ENCODE measurements around the gene CBX7. TPM values are rescaled to one million over a fixed set of nuclear protein-coding genes. Genes with fewer than 3 reads are reported as not detected.

The CBX7 gene
- total and polyA plus RNA-seq, 9 of the 15 experiments (the other 6 are each of a cell fraction or from before 2014, with no cell fraction given): 0.04 to 5.2 (median 2.8) TPM

DNA sequence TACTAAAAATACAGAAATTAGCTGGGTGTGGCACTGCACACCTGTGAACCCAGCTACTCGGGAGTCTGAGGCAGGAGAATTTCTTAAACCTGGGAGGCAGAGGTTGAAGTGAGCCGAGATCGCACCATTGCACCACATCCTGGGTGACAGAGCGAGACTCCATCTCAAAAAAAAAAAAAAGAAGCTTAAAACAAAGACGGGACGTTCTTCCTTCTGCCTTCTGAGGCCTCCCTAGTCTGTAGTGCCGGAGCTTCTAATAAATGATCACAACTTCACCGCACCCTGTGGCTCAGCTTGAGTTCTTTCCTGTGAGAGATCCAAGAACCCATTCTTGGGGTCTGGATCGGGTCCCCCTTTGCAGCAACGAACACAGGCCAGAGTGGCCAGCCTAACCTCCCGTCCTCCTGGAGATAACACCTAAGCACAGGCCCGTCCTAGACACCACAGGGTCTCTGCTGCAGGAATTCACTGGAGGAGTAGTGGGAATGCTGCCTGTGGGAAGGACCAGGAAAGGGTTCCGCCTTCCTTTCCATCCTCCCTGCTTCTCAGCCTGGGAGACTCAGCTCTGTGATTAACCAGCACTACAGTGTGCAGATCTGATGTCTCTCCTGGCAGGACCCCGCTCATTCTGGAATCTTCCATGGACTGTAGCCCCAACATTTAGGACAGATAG, 57.6 kb downstream of the CBX7 start:
- BruUV-seq (replicated peaks): no TSS peak
- WGBS (ENCODE audit: insufficient coverage, low coverage, missing lambda C conversion rate): 63% methylated on average over 11 of the region's 14 CpGs
- FAIRE-seq (no peak), ATAC-seq (no peak), DNase-seq (ENCODE audit: extremely low read depth in 1 of 4, low spot score in 3 of 4) (no peak)
- in situ Hi-C loops (cut with MboI) (no loop called here), intact Hi-C loops (cut with micrococcal nuclease) (no loop called here)
- ChIA-PET POLR2A (interaction anchor here (0.5 to 0.8 kb wide), 2 partner anchors 11 to 61 kb away, joined by 3 to 4 read pairs; no protein-coding TSS in a partner anchor), CTCF (ENCODE audit: low intra/inter-chr PET ratio) (no interaction called here)
- Histone ChIP-seq H3K9me3 (replicated peaks; ENCODE audit: control insufficient read depth, insufficient read depth, low read depth, low read length) (no peaks in the 10 kb centered on the region), H3K79me2 (ENCODE audit: control insufficient read depth, insufficient read depth, low read length) (no peaks in the 10 kb centered on the region), H4K20me1 (replicated peaks; ENCODE audit: control insufficient read depth, insufficient read depth, low read length) (no peaks in the 10 kb centered on the region), H3K4me1 (replicated peaks in 1 of 2; ENCODE audit: control insufficient read depth in 2 of 2, insufficient read depth in 2 of 2, low read length in 2 of 2) (peaks cover 6 to 19% of the 10 kb centered on the region in 2 experiments; a peak in 4 of 5 replicates), H3K4me2 (ENCODE audit: insufficient read depth, low read length) (no peak overlapping the region), H3K27me3 (ENCODE audit: control insufficient read depth in 2 of 2, insufficient read depth in 2 of 2, low read length in 2 of 2) (no peaks in the 10 kb centered on the region), H2AFZ (ENCODE audit: low read depth, low read length) (no peak overlapping the region), H3K36me3 (ENCODE audit: control insufficient read depth, insufficient read depth, low read length) (no peaks in the 10 kb centered on the region), H3K27ac (ENCODE audit: extremely low read depth, low read depth, low read length) (no peak overlapping the region), H3K4me3 (no peak overlapping the region), H3K9me1 (ENCODE audit: control insufficient read depth, insufficient read depth, low read length) (no peaks in the 10 kb centered on the region), H3K9ac (ENCODE audit: insufficient read depth in 1 of 2, low read depth in 2 of 2, low read length in 2 of 2) (no peak overlapping the region)
- no peak for TF ChIP-seq BACH1 (tag; IDR thresholded peaks at IDR 0.05)
- no peak for TF ChIP-seq ZNF232 (CRISPR knock-in tag; IDR thresholded peaks at IDR 0.05)
- TF ChIP-seq, protein P1, sequence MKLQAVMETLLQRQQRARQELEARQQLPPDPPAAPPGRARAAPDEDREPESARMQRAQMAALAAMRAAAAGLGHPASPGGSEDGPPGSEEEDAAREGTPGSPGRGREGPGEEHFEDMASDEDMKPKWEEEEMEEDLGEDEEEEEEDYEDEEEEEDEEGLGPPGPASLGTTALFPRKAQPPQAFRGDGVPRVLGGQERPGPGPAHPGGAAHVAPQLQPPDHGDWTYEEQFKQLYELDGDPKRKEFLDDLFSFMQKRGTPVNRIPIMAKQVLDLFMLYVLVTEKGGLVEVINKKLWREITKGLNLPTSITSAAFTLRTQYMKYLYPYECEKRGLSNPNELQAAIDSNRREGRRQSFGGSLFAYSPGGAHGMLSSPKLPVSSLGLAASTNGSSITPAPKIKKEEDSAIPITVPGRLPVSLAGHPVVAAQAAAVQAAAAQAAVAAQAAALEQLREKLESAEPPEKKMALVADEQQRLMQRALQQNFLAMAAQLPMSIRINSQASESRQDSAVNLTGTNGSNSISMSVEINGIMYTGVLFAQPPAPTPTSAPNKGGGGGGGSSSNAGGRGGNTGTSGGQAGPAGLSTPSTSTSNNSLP (IDR thresholded peaks at IDR 0.05; ENCODE audit: borderline replicate concordance, low read depth, low read length): no peak
- TF ChIP-seq, protein P2, sequence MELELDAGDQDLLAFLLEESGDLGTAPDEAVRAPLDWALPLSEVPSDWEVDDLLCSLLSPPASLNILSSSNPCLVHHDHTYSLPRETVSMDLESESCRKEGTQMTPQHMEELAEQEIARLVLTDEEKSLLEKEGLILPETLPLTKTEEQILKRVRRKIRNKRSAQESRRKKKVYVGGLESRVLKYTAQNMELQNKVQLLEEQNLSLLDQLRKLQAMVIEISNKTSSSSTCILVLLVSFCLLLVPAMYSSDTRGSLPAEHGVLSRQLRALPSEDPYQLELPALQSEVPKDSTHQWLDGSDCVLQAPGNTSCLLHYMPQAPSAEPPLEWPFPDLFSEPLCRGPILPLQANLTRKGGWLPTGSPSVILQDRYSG (tag; conservative IDR thresholded peaks at IDR 0.05; ENCODE audit: low read depth): no peak
- TF ChIP-seq KDM4B (IDR thresholded peaks at IDR 0.05; ENCODE audit: borderline replicate concordance in 2 of 2, low read depth in 1 of 2): no peak
- TF ChIP-seq HMGN3 (IDR thresholded peaks at IDR 0.05; ENCODE audit: borderline replicate concordance, extremely low read depth, insufficient read length, low read depth, low read length): no peak
- TF ChIP-seq, protein P3, sequence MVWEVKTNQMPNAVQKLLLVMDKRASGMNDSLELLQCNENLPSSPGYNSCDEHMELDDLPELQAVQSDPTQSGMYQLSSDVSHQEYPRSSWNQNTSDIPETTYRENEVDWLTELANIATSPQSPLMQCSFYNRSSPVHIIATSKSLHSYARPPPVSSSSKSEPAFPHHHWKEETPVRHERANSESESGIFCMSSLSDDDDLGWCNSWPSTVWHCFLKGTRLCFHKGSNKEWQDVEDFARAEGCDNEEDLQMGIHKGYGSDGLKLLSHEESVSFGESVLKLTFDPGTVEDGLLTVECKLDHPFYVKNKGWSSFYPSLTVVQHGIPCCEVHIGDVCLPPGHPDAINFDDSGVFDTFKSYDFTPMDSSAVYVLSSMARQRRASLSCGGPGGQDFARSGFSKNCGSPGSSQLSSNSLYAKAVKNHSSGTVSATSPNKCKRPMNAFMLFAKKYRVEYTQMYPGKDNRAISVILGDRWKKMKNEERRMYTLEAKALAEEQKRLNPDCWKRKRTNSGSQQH (CRISPR knock-in tag; IDR thresholded peaks at IDR 0.05): no peak
- no peak for TF ChIP-seq FOXK1 (CRISPR knock-in tag; IDR thresholded peaks at IDR 0.05; ENCODE audit: borderline replicate concordance)
- no peak for TF ChIP-seq SIX5 (IDR thresholded peaks at IDR 0.05; ENCODE audit: borderline replicate concordance in 1 of 2, insufficient read depth in 1 of 2, low read depth in 1 of 2, low read length in 2 of 2)
- TF ChIP-seq, protein P4, sequence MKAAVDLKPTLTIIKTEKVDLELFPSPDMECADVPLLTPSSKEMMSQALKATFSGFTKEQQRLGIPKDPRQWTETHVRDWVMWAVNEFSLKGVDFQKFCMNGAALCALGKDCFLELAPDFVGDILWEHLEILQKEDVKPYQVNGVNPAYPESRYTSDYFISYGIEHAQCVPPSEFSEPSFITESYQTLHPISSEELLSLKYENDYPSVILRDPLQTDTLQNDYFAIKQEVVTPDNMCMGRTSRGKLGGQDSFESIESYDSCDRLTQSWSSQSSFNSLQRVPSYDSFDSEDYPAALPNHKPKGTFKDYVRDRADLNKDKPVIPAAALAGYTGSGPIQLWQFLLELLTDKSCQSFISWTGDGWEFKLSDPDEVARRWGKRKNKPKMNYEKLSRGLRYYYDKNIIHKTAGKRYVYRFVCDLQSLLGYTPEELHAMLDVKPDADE (conservative IDR thresholded peaks at IDR 0.05; ENCODE audit: control insufficient read depth, low read depth, low read length): no peak
- no peak for TF ChIP-seq ZBTB7A (IDR thresholded peaks at IDR 0.05; ENCODE audit: borderline replicate concordance, control insufficient read depth, low read depth, low read length)
- no peak for TF ChIP-seq TRIM28 (IDR thresholded peaks at IDR 0.05)
- TF ChIP-seq TAF15 (IDR thresholded peaks at IDR 0.05; ENCODE audit: low read depth, low read length): no peak

Measured in K562 (cell line).